GM23338 (cell line): ENCODE results near the gene VLDLR. TPM values are rescaled to one million over a fixed set of nuclear protein-coding genes. Genes with fewer than 3 reads are reported as not detected.

Experiments used
- ATAC-seq: fragments of 200-7000 bp; cut with Tn5 transposase; 3 replicates; pipeline ENCODE4 v1.9.1; 2020
- DNase-seq: peaks from one replicate; pipeline ENCODE4 v3.0.0-alpha.2; 2015; ENCODE audit warnings: low spot score
- H2AFZ ChIP-seq: fragments of 200-600 bp; sonication (generic); 2 replicates; pipeline ENCODE4 v1.8.0; 2016; ENCODE audit warnings: antibody characterized with exemption, mild to moderate bottlenecking, moderate library complexity
- H3F3A ChIP-seq: fragments of 200-600 bp; sonication (generic); replicated peaks from 2 replicates; pipeline ENCODE4 v1.8.0; 2017; ENCODE audit warnings: antibody characterized with exemption, mixed run types, low read depth
- H3K27ac ChIP-seq: fragments of 200-600 bp; sonication (generic); 2 replicates; pipeline ENCODE4 v1.6.1; 2016; ENCODE audit warnings: low read depth
- H3K27me3 ChIP-seq: fragments of 200-600 bp; sonication (generic); 2 replicates; pipeline ENCODE4 v1.8.0; 2016; ENCODE audit warnings: mild to moderate bottlenecking, mixed run types, moderate library complexity; ENCODE audit not compliant: insufficient read depth
- H3K36me3 ChIP-seq: fragments of 200-600 bp; sonication (generic); 2 replicates; pipeline ENCODE4 v1.8.0; 2016; ENCODE audit warnings: mild to moderate bottlenecking; ENCODE audit not compliant: insufficient read depth
- H3K4me1 ChIP-seq: fragments of 200-600 bp; sonication (generic); 2 replicates; pipeline ENCODE4 v1.8.0; 2016; ENCODE audit warnings: mild to moderate bottlenecking, moderate library complexity; ENCODE audit not compliant: insufficient read depth
- H3K4me2 ChIP-seq: fragments of 200-600 bp; sonication (generic); 2 replicates; pipeline ENCODE4 v1.7.1; 2017; ENCODE audit warnings: mixed run types
- H3K4me3 ChIP-seq: fragments of 200-600 bp; sonication (generic); 2 replicates; pipeline ENCODE4 v1.6.1; 2016; ENCODE audit warnings: mixed run types
- H3K79me2 ChIP-seq: fragments of 200-600 bp; sonication (generic); replicated peaks from 2 replicates; pipeline ENCODE4 v1.8.0; 2017; ENCODE audit warnings: mild to moderate bottlenecking; ENCODE audit not compliant: insufficient read depth
- H3K9me2 ChIP-seq: fragments of 200-600 bp; sonication (generic); 2 replicates; pipeline ENCODE4 v1.8.0; 2017; ENCODE audit not compliant: insufficient read depth
- H4K20me1 ChIP-seq: fragments of 200-600 bp; sonication (generic); replicated peaks from 2 replicates; pipeline ENCODE4 v1.8.0; 2017; ENCODE audit warnings: mild to moderate bottlenecking; ENCODE audit not compliant: insufficient read depth
- H3K27ac Mint-ChIP-seq: 2 replicates; pipeline ENCODE4 v1.8.0; 2020; ENCODE audit warnings: inconsistent platforms, mild to moderate bottlenecking, moderate library complexity, mixed read lengths
- H3K27me3 Mint-ChIP-seq: 3 replicates; pipeline ENCODE4 v1.8.0; 2022; ENCODE audit warnings: low read depth, mild to moderate bottlenecking, moderate library complexity, mixed read lengths, inconsistent platforms; ENCODE audit not compliant: insufficient read depth, poor library complexity
- H3K36me3 Mint-ChIP-seq: 3 replicates; pipeline ENCODE4 v1.8.0; 2021; ENCODE audit warnings: low read depth, mild to moderate bottlenecking, inconsistent platforms, moderate library complexity, mixed read lengths
- H3K4me1 Mint-ChIP-seq: 3 replicates; pipeline ENCODE4 v1.8.0; 2020; ENCODE audit warnings: mild to moderate bottlenecking, inconsistent platforms, mixed read lengths
- H3K4me3 Mint-ChIP-seq: 3 replicates; pipeline ENCODE4 v1.8.0; 2021; ENCODE audit warnings: moderate library complexity, mild to moderate bottlenecking, inconsistent platforms, mixed read lengths
- H3K9me3 Mint-ChIP-seq: 3 replicates; pipeline ENCODE4 v1.8.0; 2020; ENCODE audit warnings: moderate library complexity, mild to moderate bottlenecking, inconsistent platforms, mixed read lengths
- CREB1 ChIP-seq: fragments of 250-450 bp; sonication (Bioruptor Pico); IDR thresholded peaks from 2 replicates; pipeline ENCODE4 v1.5.0; 2020; ENCODE audit warnings: low read depth, mild to moderate bottlenecking, moderate library complexity
- CTCF ChIP-seq, 2 experiments: fragments of 200-600 bp in 1 of 2; sonication (generic) in 1 of 2; conservative IDR thresholded peaks; 2 replicates each; pipeline versions ENCODE4 v1.5.1 to v1.6.1; 2016 to 2017; ENCODE audit warnings: antibody characterized with exemption in 2 of 2, low read depth in 2 of 2, mild to moderate bottlenecking in 2 of 2, moderate library complexity in 1 of 2
- ETS1 ChIP-seq: IDR thresholded peaks from 2 replicates; pipeline ENCODE4 v1.6.1; 2016; ENCODE audit warnings: antibody characterized with exemption
- EZH2 ChIP-seq: fragments of 200-600 bp; sonication (generic); IDR thresholded peaks from one replicate; pipeline ENCODE4 v1.8.0; 2017; ENCODE audit warnings: antibody characterized with exemption, mild to moderate bottlenecking, low read depth; ENCODE audit not compliant: unreplicated experiment
- EZH2phosphoT487 ChIP-seq: fragments of 200-600 bp; sonication (generic); IDR thresholded peaks from one replicate; pipeline ENCODE4 v1.8.1; 2018; ENCODE audit warnings: antibody characterized with exemption; ENCODE audit not compliant: unreplicated experiment
- JUNB ChIP-seq: IDR thresholded peaks from one replicate; pipeline ENCODE4 v1.6.1; 2016; ENCODE audit warnings: antibody characterized with exemption; ENCODE audit not compliant: unreplicated experiment
- NANOG ChIP-seq: IDR thresholded peaks from 2 replicates; pipeline ENCODE4 v1.6.1; 2016; ENCODE audit warnings: antibody characterized with exemption, borderline replicate concordance
- POLR2AphosphoS5 ChIP-seq: IDR thresholded peaks from 2 replicates; pipeline ENCODE4 v1.6.1; 2016; ENCODE audit warnings: antibody characterized with exemption, low read depth
- REST ChIP-seq: IDR thresholded peaks from one replicate; pipeline ENCODE4 v1.6.1; 2018; ENCODE audit warnings: antibody characterized with exemption; ENCODE audit not compliant: unreplicated experiment
- STAT1 ChIP-seq: IDR thresholded peaks from one replicate; pipeline ENCODE4 v1.6.1; 2016; ENCODE audit warnings: antibody characterized with exemption; ENCODE audit not compliant: unreplicated experiment
- ZNF114 ChIP-seq: fragments of 250-450 bp; sonication (Bioruptor Pico); IDR thresholded peaks from 2 replicates; pipeline ENCODE4 v1.5.0; 2020; ENCODE audit warnings: mild to moderate bottlenecking, moderate library complexity
- ZNF331 ChIP-seq: fragments of 250-450 bp; sonication (Bioruptor Pico); IDR thresholded peaks from 2 replicates; pipeline ENCODE4 v1.5.0; 2020; ENCODE audit warnings: low read depth, mild to moderate bottlenecking, moderate library complexity
- ZNF462 ChIP-seq: fragments of 250-450 bp; sonication (Bioruptor Pico); IDR thresholded peaks from 2 replicates; pipeline ENCODE4 v1.5.0; 2020; ENCODE audit warnings: mild to moderate bottlenecking, moderate library complexity
- polyA plus RNA-seq: library from polyadenylated mRNA; unstranded; fragments of >200 nt; fragmentation: Nextera tagmentation; extraction: Ambion mirVana; gene quantifications from 2 replicates; pipeline ENCODE4 v1.2.1, GENCODE V29; 2016
- total RNA-seq: library from RNA; depleted of rRNA; stranded (reverse); fragments of >200 nt; shearing (Covaris generic); gene quantifications from 2 replicates; pipeline ENCODE4 v1.2.3, GENCODE V29; 2014

VLDLR gene
- total and polyA plus RNA-seq, 2 experiments from 2014 or later: 14.9 to 49.8 TPM

GRCh38 chr9:2601785-2602378 is 19.7 kb upstream of the VLDLR start (continued):
- no peak for TF ChIP-seq EZH2phosphoT487
- TF ChIP-seq STAT1: no peak

- Histone ChIP-seq H2AFZ (no peak overlapping the region), H3K79me2 (no peaks in the 10 kb centered on the region), H3K27me3 (no peaks in the 10 kb centered on the region), H3K27ac (no peak overlapping the region), H3K9me2 (peaks cover 7% of the 10 kb centered on the region; the same call in 1 of the 2 replicates), H3K36me3 (no peaks in the 10 kb centered on the region), H3K4me2 (no peak overlapping the region), H3K4me3 (no peak overlapping the region), H4K20me1 (no peaks in the 10 kb centered on the region), H3K4me1 (no peaks in the 10 kb centered on the region), H3F3A (no peaks in the 10 kb centered on the region)
- no peak overlapping the region for H3K4me3 Mint-ChIP-seq
- DNase-seq (no peak), ATAC-seq (no peak)
- no peaks in the 10 kb centered on the region; the same call in 2 of the 3 replicates for H3K4me1 Mint-ChIP-seq
- TF ChIP-seq ETS1 (no peak), EZH2phosphoT487 (no peak), ZNF462 (CRISPR knock-in tag) (no peak), CREB1 (CRISPR knock-in tag) (no peak), EZH2 (no peak), CTCF (conservative IDR thresholded peaks at IDR 0.05; ENCODE audit: low read depth in 2 of 2) (no peak), STAT1 (no peak), REST (no peak), ZNF331 (CRISPR knock-in tag) (no peak), NANOG (no peak), ZNF114 (no peak), POLR2AphosphoS5 (no peak), JUNB (no peak)
- H3K27ac Mint-ChIP-seq: no peak overlapping the region
- H3K9me3 Mint-ChIP-seq: no peaks in the 10 kb centered on the region
- peaks cover 10% of the 10 kb centered on the region for H3K36me3 Mint-ChIP-seq
- no peaks in the 10 kb centered on the region for H3K27me3 Mint-ChIP-seq
These were observed 18.9 kb upstream of the VLDLR start for GRCh38 chr9:2602704-2603116.
